ACC112 (cell line): ENCODE data around the gene SIPA1L3.
A peak's percentile ranks its signal among the peaks of the same experiment; 100 is the strongest.

Experiments
- H2AFZ ChIP-seq: fragments of 200-600 bp; sonication (generic); one replicate; pipeline ENCODE4 v1.6.0; 2017; ENCODE audit warnings: antibody characterized with exemption, low read length; ENCODE audit not compliant: unreplicated experiment
- H3K27ac ChIP-seq: fragments of 200-600 bp; sonication (generic); 2 replicates; pipeline ENCODE4 v1.5.1; 2014; ENCODE audit warnings: low read depth, mild to moderate bottlenecking, antibody characterized with exemption, low read length, moderate library complexity
- H3K27me3 ChIP-seq: fragments of 200-600 bp; sonication (generic); 2 replicates; pipeline ENCODE4 v1.6.1; 2014; ENCODE audit warnings: mild to moderate bottlenecking, antibody characterized with exemption, low read length, moderate library complexity, mixed read lengths; ENCODE audit not compliant: insufficient read depth
- H3K36me3 ChIP-seq: fragments of 200-600 bp; sonication (generic); 2 replicates; pipeline ENCODE4 v1.6.1; 2016; ENCODE audit warnings: mild to moderate bottlenecking, antibody characterized with exemption, low read length, moderate library complexity, mixed read lengths; ENCODE audit not compliant: insufficient read depth
- H3K4me1 ChIP-seq: fragments of 200-600 bp; sonication (generic); one replicate; pipeline ENCODE4 v1.6.1; 2016; ENCODE audit warnings: low read length, mixed read lengths; ENCODE audit not compliant: insufficient read depth, unreplicated experiment, control insufficient read depth
- H3K4me3 ChIP-seq: fragments of 200-600 bp; sonication (generic); 2 replicates; pipeline ENCODE4 v1.5.1; 2014; ENCODE audit warnings: mild to moderate bottlenecking, low read depth, low read length
- H3K79me2 ChIP-seq: fragments of 200-600 bp; sonication (generic); one replicate; pipeline ENCODE4 v1.6.0; 2016; ENCODE audit warnings: low read length; ENCODE audit not compliant: control insufficient read depth, unreplicated experiment, insufficient read depth

Gene SIPA1L3

GRCh38 chr19:38072776-38073750, 166.1 kb downstream of the SIPA1L3 start:
- Histone ChIP-seq H3K27ac (no peak overlapping the region), H3K79me2 (no peaks in the 10 kb centered on the region), H2AFZ (no peak overlapping the region), H3K4me1 (peaks cover 4% of the 10 kb centered on the region), H3K4me3 (no peak overlapping the region), H3K27me3 (no peaks in the 10 kb centered on the region), H3K36me3 (0 out of 2 replicates have a peak, but pooled peaks cover 3% of the 10 kb centered on the region)

- no peaks in the 10 kb centered on the region for H3K27me3 ChIP-seq
- no peaks in the 10 kb centered on the region for H3K79me2 ChIP-seq
- no peak overlapping the region for H3K27ac ChIP-seq
- H2AFZ ChIP-seq: no peak overlapping the region
- H3K4me3 ChIP-seq: no peak overlapping the region
- 0 out of 2 replicates have a peak, but pooled peaks cover 3% of the 10 kb centered on the region for H3K36me3 ChIP-seq
- peaks cover 4% of the 10 kb centered on the region for H3K4me1 ChIP-seq
Observed at GRCh38 chr19:38073841-38074685, 167.1 kb downstream of the SIPA1L3 start.

DNA sequence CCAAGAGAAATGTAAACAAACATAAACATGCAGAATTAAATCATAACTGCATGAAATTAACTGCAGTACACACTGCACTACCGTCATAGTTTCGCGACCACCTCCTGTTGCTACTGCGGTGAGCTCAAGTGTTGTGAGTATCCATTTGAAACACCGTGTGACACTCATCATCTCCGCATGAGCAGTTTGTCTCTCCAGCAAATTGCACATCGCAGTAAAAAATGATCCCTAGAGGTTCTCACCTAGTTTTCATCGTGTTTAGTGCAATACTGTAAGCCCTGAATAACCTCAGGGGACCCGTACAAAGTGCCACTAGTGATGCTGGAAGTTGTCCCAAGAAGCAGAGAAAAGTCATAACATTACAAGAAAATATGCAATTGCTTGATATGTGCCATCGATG, 169.3 kb downstream of the SIPA1L3 start:
- no peak overlapping the region for H3K4me3 ChIP-seq

DNA sequence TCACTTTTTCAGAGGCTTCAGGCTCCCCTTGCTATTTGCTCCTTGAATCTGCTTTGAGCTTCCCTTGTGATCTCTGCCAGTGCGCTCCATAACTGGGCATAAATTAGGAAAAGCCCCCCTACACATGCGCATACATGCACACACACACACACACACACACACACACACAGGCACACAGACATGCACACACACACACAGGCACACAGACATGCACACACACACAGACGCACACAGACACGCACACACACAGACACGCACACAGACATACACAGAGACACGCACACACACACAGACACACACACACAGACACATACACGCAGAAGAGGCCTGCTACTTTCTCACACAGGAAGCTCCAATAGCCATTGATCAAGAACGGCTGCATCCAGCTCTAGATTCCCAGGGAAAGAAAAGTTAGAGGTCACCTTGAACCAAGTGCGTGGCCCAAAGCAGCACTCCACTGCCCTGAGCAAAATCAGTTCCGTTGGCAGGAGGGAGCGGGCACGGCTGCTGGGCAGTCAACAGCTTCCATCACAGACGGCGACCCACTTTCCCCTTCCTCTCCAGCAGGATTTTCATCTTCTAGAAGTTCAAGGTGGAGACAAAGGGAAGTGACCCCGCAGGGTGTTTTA, 171.4 kb downstream of the SIPA1L3 start:
- Histone ChIP-seq H3K36me3 (no peaks in the 10 kb centered on the region), H3K27me3 (no peaks in the 10 kb centered on the region), H3K27ac (no peak overlapping the region), H3K79me2 (no peaks in the 10 kb centered on the region), H3K4me3 (no peak overlapping the region), H2AFZ (no peak overlapping the region), H3K4me1 (peaks cover 10% of the 10 kb centered on the region)

More for the DNA sequence above, 169.3 kb downstream of the SIPA1L3 start:
- H3K36me3 ChIP-seq: 0 out of 2 replicates have a peak, but pooled peaks cover 3% of the 10 kb centered on the region
- H3K4me1 ChIP-seq: peaks cover 10% of the 10 kb centered on the region
- H3K27ac ChIP-seq: no peak overlapping the region
- H2AFZ ChIP-seq: no peak overlapping the region
- no peaks in the 10 kb centered on the region for H3K79me2 ChIP-seq
- no peaks in the 10 kb centered on the region for H3K27me3 ChIP-seq

DNA sequence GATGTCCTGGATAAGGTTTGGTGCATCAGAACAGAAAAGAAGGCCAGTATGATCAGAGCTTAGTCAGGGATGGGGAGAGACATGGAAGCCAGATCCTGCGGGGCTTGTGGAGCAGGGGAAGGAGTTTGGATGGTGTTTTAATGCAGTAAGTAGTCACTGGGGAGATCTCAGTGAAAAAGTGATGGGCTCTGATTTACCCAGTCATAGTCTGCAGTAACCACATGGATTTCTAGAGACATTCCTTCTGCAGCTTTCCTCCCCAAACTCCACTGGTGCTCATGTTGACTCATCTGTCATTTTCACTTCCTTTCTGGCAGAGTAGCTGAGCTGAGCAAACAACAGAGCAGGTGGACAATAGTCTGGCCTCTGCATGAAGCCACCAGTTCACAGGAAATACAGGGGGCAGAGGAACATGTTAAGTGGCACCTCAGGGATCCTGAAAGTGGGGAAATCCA, 172.9 kb downstream of the SIPA1L3 start:
- Histone ChIP-seq H3K4me3 (no peak overlapping the region), H2AFZ (no peak overlapping the region), H3K4me1 (peaks cover 10% of the 10 kb centered on the region), H3K27ac (peak overlapping the region; percentile 20; the same call in 1 of the 2 replicates), H3K27me3 (no peaks in the 10 kb centered on the region), H3K79me2 (no peaks in the 10 kb centered on the region), H3K36me3 (no peaks in the 10 kb centered on the region)

DNA sequence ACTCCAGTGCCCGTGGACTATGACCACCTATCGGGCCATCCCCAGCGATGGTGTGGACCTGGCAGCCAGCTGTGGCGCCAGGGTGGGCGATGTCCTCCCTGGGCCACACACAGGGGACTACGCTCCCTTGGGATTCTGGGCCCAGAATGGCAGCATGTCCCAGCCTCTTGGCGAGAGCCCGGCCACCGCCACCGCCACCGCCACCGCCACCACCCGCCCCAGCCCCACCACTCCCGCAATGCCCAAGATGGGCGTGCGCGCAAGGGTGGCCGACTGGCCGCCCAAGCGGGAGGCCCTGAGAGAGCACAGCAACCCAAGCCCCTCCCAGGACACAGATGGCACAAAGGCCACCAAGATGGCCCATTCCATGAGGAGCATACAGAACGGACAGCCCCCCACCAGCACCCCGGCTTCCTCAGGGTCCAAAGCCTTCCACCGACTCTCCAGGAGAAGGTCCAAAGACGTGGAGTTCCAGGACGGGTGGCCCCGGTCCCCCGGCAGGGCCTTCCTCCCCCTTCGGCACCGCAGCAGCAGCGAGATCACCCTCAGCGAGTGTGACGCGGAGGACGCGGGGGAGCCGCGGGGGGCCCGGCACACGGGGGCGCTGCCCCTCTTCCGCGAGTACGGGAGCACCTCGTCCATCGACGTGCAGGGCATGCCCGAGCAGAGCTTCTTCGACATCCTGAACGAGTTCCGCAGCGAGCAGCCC, 174.7 kb downstream of the SIPA1L3 start:
- H3K27me3 ChIP-seq: no peaks in the 10 kb centered on the region
- no peaks in the 10 kb centered on the region for H3K36me3 ChIP-seq
- H3K4me1 ChIP-seq: peaks cover 10% of the 10 kb centered on the region
- H3K27ac ChIP-seq: no peak overlapping the region
- H3K4me3 ChIP-seq: no peak overlapping the region
- no peaks in the 10 kb centered on the region for H3K79me2 ChIP-seq
- no peak overlapping the region for H2AFZ ChIP-seq

DNA sequence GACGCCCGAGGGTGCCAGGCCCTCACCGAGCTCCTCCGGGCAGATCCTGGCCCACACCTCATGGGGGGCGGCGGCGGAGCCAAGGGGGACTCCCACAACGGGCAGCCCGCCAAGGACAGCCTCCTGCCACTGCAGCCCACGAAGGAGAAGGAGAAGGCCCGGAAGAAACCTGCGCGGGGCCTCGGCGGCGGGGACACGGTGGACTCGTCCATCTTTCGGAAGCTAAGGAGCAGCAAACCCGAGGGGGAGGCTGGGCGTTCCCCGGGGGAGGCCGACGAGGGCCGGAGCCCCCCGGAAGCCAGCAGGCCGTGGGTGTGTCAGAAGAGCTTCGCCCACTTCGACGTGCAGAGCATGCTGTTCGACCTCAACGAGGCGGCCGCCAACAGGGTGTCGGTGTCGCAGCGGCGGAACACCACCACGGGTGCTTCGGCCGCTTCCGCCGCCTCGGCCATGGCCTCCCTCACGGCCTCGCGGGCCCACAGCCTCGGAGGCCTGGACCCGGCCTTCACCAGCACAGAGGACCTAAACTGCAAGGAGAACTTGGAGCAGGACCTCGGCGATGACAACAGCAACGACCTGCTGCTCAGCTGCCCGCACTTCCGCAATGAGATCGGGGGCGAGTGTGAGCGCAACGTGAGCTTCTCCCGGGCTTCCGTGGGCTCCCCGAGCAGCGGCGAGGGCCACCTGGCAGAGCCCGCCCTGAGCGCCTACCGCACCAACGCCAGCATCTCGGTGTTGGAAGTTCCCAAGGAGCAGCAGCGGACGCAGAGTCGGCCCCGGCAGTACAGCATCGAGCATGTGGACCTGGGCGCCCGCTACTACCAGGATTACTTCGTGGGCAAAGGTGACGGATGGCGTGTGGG, 175.5 kb downstream of the SIPA1L3 start:
- H2AFZ ChIP-seq: no peak overlapping the region
- peaks cover 10% of the 10 kb centered on the region for H3K4me1 ChIP-seq
- no peaks in the 10 kb centered on the region for H3K27me3 ChIP-seq
- no peak overlapping the region for H3K27ac ChIP-seq
- no peaks in the 10 kb centered on the region for H3K36me3 ChIP-seq
- no peaks in the 10 kb centered on the region for H3K79me2 ChIP-seq
- no peak overlapping the region for H3K4me3 ChIP-seq

DNA sequence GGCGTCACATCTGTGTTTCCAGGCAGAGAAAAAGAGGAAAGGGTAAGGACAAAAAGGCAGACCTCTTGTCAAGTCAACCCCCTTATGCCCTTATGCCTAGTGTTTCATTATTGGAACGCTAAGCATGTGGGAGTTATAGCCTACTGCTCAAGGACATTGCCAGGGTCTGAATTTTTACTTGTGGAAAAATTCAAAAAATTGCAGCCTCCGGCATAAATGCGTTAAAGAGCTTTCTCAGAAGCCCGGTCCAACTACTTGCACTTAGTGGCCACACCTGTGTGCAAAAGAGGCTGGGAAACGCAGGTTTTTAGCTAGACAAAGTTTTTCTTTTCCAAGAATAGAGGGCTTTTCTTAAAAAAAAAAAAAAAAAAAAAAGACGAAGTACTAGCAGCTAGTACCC, 177.2 kb downstream of the SIPA1L3 start:
- H3K27me3 ChIP-seq: no peaks in the 10 kb centered on the region
- peaks cover 10% of the 10 kb centered on the region for H3K4me1 ChIP-seq
- no peaks in the 10 kb centered on the region for H3K36me3 ChIP-seq
- H3K79me2 ChIP-seq: no peaks in the 10 kb centered on the region
- no peak overlapping the region for H3K4me3 ChIP-seq
- H2AFZ ChIP-seq: no peak overlapping the region
- no peak overlapping the region for H3K27ac ChIP-seq

DNA sequence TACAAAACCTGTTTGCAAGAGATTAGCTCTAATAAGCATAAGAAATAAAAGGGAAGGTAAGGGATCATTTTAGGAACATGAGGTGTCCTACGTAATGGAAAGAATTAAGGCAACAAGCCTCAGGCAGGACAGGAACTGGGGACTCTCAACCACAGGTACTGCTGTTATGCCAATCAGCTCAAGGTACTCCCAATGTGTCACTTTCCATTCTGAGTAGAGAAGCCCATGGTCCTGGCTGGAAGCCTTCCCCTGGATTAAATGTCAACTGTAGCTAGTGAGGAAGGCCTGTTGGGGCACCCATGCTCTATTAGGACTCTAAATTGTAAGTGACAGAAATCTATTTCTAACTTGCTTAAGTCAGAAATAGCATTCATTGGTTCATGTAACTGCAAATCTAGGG, 182.4 kb downstream of the SIPA1L3 start:
- H3K79me2 ChIP-seq: no peaks in the 10 kb centered on the region
- no peaks in the 10 kb centered on the region for H3K27me3 ChIP-seq
- no peak overlapping the region for H2AFZ ChIP-seq
- H3K4me1 ChIP-seq: no peaks in the 10 kb centered on the region
- no peak overlapping the region for H3K4me3 ChIP-seq
- H3K36me3 ChIP-seq: no peaks in the 10 kb centered on the region
- no peak overlapping the region for H3K27ac ChIP-seq
